Measurements from ENCODE around the gene ADSL. TPM values are rescaled to one million over a fixed set of nuclear protein-coding genes. Genes with fewer than 3 reads are reported as not detected.

The ADSL gene
- total and polyA plus RNA-seq, 2 of the 4 experiments (the other 2 are of a cell fraction) = 93.6 to 229 TPM

DNA sequence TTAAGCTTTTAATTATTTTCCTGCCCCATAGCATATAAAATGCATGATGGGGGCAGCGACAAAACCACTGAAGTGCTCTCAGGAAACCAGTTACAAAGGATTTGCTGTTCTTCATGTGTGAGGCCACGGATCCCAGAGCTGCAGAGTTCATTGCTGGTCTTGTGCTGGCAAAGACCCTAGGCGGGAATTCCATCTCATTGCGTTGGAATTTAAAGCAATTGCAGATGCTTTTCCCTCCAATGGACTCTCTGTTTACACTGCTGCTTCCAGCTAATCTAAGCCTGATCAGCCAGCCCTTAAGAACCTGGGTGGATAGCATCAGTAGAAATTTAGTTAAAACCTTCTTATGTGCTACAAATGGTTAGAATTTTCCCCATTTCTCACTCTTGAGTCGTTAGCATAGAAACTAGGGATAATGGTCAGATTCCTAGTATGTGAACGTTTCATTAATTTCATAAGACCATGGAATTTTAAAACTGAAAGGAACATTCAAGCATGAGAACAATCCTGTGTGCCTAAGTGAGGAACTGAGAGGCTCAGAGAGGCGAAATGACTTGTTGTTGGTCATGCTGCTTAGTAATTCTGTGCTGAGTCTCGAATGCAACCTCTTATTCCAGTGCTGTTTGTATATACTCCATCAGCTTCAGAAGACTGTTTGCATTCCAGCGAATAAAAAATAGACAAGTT is 36.1 kb upstream of the ADSL start (continued):
- peak; percentile 53; the same call in 1 of the 2 replicates for TF ChIP-seq BHLHE40 (IDR thresholded peaks at IDR 0.05; ENCODE audit: low read depth, low read length)

DNA sequence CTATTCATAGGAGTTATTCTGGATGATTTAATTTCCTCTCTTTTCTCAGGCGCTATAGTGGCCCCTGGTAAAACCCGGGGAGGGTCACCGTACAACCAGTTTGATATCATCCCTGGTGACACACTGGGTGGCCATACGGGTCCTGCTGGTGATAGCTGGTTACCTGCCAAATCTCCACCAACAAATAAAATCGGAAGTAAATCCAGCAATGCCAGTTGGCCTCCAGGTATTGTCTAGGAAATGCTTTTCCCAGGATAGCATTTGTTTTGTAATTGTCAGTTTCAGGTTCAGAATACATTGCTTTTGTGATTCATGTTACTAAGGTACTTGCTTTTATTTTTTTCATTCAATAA is 35.6 kb upstream of the ADSL start:
- Histone ChIP-seq H4K5ac (ENCODE audit: low read depth, low read length) (no peak overlapping the region), H3K36me3 (ENCODE audit: control insufficient read depth, insufficient read depth, low read length) (peaks cover 36% of the 10 kb centered on the region), H2AK9ac (replicated peaks; ENCODE audit: low read depth, low read length, poor library complexity) (peak overlapping the region; percentile 42), H4K8ac (ENCODE audit: low read depth in 2 of 2, low read length in 2 of 2) (peak overlapping the region in 1 of 2 experiments; percentile 72; a peak in 1 of 4 replicates), H3K4ac (ENCODE audit: low read depth, low read length) (peak overlapping the region; percentile 83), H3K4me1 (ENCODE audit: control insufficient read depth, insufficient read depth, low read length) (peaks cover 10% of the 10 kb centered on the region), H3K27ac (ENCODE audit: insufficient read depth, low read length) (peak overlapping the region; percentile 14; the same call in 1 of the 2 replicates), H3K9me3 (ENCODE audit: control insufficient read depth, insufficient read depth, low read length) (no peaks in the 10 kb centered on the region), H3K9me1 (ENCODE audit: insufficient read depth, low read length) (peaks cover 17% of the 10 kb centered on the region), H3K14ac (replicated peaks; ENCODE audit: low read depth, low read length) (peak overlapping the region; percentile 65), H3K18ac (ENCODE audit: low read depth, low read length) (peak overlapping the region; percentile 16), H4K20me1 (ENCODE audit: insufficient read depth, low read length) (peaks cover 7% of the 10 kb centered on the region; the same call in 1 of the 2 replicates), H3K79me1 (ENCODE audit: low read depth in 1 of 2, low read length in 2 of 2) (peaks cover 0 to 29% of the 10 kb centered on the region in 2 experiments; a peak in 2 of 4 replicates), H2AFZ (replicated peaks; ENCODE audit: low read length, poor library complexity) (no peak overlapping the region), H3K4me2 (ENCODE audit: low read depth, low read length) (peak overlapping the region; percentile 74), H3K4me3 (ENCODE audit: insufficient read depth, low read depth, low read length) (peak overlapping the region; percentile 3; the same call in 1 of the 2 replicates), H3K9ac (ENCODE audit: low read depth, low read length) (no peak overlapping the region), H2BK5ac (ENCODE audit: low read depth, low read length, poor library complexity, severe bottlenecking) (peak overlapping the region; percentile 39), H2BK15ac (ENCODE audit: low read depth, low read length) (peak overlapping the region; percentile 32; the same call in 1 of the 3 replicates), H2AK5ac (ENCODE audit: low read depth, low read length) (peak overlapping the region; percentile 1; the same call in 1 of the 2 replicates), H3K27me3 (ENCODE audit: control insufficient read depth, insufficient read depth, low read length) (no peaks in the 10 kb centered on the region), H2BK20ac (ENCODE audit: low read depth, low read length) (peak overlapping the region; percentile 66; the same call in 1 of the 2 replicates), H4K91ac (ENCODE audit: insufficient read depth, low read depth, low read length) (peak overlapping the region; percentile 22; the same call in 1 of the 2 replicates), H3K56ac (ENCODE audit: extremely low read depth, insufficient read depth, low read length) (peak overlapping the region; percentile 81; the same call in 1 of the 2 replicates), H3K23ac (ENCODE audit: low read depth, low read length) (peak overlapping the region; percentile 73; the same call in 1 of the 2 replicates), H2BK120ac (ENCODE audit: low read depth, low read length) (peak overlapping the region; percentile 77)
- intact Hi-C loops (cut with micrococcal nuclease) = loop anchor here (5.0 kb wide), 1 partner anchor 37 kb away; the partner anchor contains the start of gene ADSL
- CTCF ChIA-PET = no interaction called here
- dilution Hi-C loops (cut with HindIII; ENCODE audit: low sequenced_read_pairs, unreplicated experiment) = no loop called here
- 25% methylated on average over 2 of the region's 5 CpGs; no CpG with 5 or more reads in 1 of the 2 experiments for WGBS, 2 experiments (ENCODE audit: extremely low coverage in 2 of 2, insufficient read length in 1 of 2)
- no peak for ATAC-seq (ENCODE audit: low read depth)
- POLR2A ChIA-PET (ENCODE audit: unreplicated experiment) = no interaction called here
- no peak for DNase-seq
- in situ Hi-C loops (cut with MboI; ENCODE audit: low sequenced_read_pairs) = no loop called here
- no TSS peak for BruUV-seq (replicated peaks)
- TF ChIP-seq, protein P1, sequence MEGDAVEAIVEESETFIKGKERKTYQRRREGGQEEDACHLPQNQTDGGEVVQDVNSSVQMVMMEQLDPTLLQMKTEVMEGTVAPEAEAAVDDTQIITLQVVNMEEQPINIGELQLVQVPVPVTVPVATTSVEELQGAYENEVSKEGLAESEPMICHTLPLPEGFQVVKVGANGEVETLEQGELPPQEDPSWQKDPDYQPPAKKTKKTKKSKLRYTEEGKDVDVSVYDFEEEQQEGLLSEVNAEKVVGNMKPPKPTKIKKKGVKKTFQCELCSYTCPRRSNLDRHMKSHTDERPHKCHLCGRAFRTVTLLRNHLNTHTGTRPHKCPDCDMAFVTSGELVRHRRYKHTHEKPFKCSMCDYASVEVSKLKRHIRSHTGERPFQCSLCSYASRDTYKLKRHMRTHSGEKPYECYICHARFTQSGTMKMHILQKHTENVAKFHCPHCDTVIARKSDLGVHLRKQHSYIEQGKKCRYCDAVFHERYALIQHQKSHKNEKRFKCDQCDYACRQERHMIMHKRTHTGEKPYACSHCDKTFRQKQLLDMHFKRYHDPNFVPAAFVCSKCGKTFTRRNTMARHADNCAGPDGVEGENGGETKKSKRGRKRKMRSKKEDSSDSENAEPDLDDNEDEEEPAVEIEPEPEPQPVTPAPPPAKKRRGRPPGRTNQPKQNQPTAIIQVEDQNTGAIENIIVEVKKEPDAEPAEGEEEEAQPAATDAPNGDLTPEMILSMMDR (conservative IDR thresholded peaks at IDR 0.05; ENCODE audit: low read depth, low read length) = no peak
- TF ChIP-seq CEBPB (IDR thresholded peaks at IDR 0.05; ENCODE audit: low read depth, low read length) (no peak), SMC3 (IDR thresholded peaks at IDR 0.05; ENCODE audit: low read depth, low read length) (no peak), NFE2L2 (IDR thresholded peaks at IDR 0.05; ENCODE audit: low read depth, low read length) (no peak), RFX5 (IDR thresholded peaks at IDR 0.05; ENCODE audit: low read depth, low read length) (no peak), BHLHE40 (IDR thresholded peaks at IDR 0.05; ENCODE audit: low read depth, low read length) (no peak), FOS (IDR thresholded peaks at IDR 0.05; ENCODE audit: low read depth, low read length) (no peak), RCOR1 (IDR thresholded peaks at IDR 0.05; ENCODE audit: insufficient replicate concordance, low read length) (no peak), RAD21 (IDR thresholded peaks at IDR 0.05; ENCODE audit: low read length) (no peak), MAZ (IDR thresholded peaks at IDR 0.05; ENCODE audit: borderline replicate concordance, low read depth, low read length) (no peak), CHD1 (IDR thresholded peaks at IDR 0.05; ENCODE audit: low read depth, low read length) (no peak)
- TF ChIP-seq, protein P2, sequence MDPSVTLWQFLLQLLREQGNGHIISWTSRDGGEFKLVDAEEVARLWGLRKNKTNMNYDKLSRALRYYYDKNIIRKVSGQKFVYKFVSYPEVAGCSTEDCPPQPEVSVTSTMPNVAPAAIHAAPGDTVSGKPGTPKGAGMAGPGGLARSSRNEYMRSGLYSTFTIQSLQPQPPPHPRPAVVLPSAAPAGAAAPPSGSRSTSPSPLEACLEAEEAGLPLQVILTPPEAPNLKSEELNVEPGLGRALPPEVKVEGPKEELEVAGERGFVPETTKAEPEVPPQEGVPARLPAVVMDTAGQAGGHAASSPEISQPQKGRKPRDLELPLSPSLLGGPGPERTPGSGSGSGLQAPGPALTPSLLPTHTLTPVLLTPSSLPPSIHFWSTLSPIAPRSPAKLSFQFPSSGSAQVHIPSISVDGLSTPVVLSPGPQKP (IDR thresholded peaks at IDR 0.05; ENCODE audit: borderline replicate concordance, low read depth, low read length) = no peak
